ENCODE measurements around the gene TBCD.

Gene TBCD

DNA sequence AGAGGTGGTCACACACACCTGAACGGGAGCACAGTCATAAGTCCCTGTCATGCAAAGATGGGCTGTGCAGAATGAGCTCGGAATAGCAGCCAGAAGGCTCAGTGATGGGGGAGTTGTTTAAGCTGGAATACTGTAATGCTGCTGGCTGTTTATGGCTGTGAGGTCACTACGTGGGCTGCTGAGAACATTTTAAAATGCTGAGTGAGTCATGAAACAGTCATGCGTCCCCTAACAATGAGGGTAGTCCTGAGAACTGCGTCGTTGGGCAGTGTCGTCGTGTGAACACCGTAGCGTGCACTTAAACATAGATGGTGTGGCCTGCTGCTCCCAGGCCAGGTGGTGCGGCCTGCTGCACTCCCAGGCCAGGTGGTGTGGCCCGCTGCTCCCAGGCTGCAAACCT lies 39.7 kb downstream of the TBCD start:
- FAIRE-seq = no peak

DNA sequence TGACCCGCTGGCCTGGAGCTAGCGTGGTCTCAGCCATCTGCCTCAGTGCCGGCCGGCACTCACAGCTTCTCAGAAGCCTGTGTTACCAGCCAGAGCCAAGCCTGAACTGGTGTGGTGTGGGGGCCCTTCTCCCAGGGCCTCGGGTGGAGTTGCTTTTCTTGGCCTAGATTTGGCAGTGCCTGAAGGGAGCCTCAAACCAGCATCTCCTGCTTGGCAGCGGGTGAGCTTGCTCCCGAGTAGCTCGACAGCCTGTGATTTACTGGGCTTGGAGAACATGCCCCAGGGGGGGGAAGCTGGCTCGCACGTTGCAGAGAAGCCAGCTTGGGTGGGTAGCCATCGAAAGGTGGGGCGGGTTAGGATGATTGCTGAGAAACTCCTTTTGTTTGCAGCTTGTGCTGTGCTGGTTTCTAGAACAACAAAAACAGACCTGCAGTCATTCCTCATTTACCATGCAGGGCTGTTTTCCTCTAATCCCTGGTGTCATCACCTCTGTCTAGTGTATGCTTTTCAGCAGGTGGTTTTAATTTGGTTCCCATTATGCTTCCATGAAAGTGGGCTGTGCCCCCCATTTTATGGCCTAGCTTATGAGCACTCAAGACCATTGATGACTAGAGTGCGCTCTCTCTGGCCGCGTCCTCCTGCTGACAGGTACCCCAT lies 42.2 kb downstream of the TBCD start:
- FAIRE-seq = no peak

DNA sequence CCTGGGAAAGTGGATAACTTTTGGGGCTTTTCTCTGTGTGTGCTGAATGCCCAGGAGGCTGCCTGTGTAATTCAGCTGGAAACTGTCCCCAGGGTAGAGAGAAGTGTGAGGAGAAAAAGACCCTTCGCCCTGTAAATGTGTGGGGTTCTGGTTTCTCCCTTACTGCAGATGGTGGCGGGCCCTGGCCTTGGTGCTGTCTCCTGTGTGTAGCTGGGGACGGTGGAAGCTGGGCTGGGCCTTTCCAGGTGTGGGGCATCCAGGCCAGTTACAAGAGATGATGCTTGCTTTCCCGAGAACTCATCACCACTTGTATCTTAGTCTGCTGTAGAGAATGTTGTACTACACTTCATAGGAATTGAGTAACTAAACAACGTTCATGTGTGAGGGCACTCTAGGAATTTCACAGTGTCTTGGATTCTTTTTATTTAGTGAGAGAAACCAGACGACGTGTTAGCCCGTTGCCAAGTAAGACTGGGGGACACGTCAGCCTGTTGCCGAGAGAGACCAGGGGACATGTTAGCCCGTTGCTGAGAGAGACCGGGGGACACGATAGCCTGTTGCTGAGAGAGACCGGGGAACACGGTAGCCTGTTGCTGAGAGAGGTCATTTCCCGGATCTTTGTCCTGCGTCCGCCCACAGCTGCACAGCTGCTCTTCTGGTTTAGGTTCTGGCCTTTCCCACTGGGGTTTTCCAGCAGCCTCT lies 43.1 kb downstream of the TBCD start:
- FAIRE-seq = no peak

- no peak for FAIRE-seq
Observed at GRCh38 chr17:82795615-82796014, 43.8 kb downstream of the TBCD start.

- FAIRE-seq = no peak
Observed at GRCh38 chr17:82797061-82797460, 45.2 kb downstream of the TBCD start.

DNA sequence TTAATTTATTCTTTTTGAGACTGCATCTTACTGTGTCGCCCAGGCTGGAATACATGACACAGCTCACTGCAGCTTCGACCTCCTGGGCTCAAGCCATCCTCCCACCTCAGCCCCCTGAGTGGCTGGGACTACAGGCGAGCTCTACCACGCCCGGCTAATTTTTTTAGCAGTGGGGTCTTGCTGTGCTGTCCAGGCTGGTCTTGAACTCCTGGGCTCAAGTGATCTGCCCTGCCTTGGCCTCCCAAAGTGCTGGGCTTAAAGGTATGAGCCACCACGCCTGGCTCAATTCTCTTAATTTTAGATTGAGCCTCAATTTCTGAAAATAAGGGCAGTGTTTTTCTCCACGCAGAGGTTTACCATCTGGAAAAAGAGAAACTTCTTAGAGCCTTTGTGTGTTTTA lies 46.9 kb downstream of the TBCD start:
- FAIRE-seq = no peak

- no peak for FAIRE-seq
Observed at GRCh38 chr17:82799591-82799990, 47.7 kb downstream of the TBCD start.

GRCh38 chr17:82800885-82801284 lies 49.0 kb downstream of the TBCD start:
- no peak for FAIRE-seq

DNA sequence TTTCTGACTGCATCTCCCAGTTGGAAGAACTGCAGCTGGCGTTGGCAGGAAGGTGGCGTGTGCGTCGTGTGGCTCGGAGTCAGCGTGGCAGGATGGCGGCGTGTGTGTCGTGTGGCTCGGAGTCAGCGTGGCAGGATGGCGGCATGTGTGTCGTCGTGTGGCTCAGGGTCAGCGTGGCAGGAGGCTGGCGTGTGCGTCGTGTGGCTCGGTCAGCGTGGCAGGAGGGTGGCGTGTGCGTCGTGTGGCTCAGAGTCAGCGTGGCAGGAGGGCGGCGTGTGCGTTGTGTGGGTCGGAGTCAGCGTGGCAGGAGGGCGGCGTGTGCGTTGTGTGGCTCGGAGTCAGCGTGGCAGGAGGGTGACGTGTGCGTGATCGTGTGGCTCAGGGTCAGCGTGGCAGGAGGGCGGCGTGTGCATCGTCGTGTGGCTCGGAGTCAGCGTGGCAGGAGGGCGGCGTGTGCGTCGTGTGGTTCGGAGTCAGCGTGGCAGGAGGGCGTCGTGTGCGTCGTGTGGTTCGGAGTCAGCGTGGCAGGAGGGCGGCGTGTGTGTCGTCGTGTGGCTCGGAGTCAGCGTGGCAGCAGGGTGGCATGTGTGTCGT lies 49.6 kb downstream of the TBCD start:
- no peak for FAIRE-seq

DNA sequence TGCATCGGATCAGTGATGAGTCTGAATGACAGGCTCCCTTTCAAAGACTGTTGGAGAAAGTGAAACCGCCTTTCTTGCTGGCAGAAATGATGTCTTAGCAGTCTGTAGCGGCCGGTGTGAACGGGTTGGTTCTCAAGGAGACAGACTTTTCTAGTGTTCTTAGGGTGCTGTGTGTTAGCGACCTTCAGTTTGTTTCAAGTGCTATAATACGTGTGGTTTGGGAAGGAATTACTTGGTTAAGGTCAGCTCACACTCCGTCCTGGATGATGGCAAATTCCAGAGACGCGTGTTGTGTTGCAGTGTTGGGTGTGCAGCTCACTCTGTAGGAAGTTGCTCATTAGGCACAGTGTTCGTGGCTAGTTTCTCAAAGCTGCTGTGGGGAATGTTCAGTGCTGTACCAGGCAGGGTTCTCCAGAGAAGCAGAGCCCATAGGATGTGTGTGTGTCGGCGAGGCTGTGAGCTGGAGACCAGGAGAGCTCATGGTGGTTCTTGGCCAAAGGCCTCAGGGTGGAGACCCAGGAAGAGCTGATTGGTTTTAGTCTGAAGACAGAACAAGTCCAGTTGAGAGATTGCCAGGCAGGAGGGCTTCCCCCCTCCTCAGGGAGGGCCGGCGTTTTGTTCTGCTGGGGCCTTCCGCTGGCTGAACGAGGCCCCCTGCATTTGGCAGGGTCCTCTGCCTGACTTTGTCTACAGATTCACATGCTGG lies 50.4 kb downstream of the TBCD start:
- no peak for FAIRE-seq

DNA sequence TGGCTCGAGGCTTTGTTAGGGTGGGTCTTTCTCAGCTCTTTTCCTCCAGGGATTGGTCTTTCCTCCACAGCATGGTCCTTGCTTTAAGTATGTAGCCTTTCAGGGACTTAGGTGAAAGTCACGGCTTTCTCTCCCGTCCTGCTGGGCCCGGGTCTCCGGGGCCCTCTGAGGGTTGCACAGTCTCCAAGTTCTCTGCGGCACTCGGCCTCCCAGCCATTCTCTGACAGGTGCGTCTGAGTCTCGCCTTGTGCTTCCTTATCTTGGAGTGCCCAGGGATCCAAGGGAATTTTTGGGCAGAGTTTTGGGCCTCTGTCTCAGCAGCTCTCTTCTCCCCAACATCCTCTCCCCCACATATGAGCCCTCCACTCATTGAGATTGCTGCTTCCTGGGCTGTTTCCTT lies 51.3 kb downstream of the TBCD start:
- no peak for FAIRE-seq

DNA sequence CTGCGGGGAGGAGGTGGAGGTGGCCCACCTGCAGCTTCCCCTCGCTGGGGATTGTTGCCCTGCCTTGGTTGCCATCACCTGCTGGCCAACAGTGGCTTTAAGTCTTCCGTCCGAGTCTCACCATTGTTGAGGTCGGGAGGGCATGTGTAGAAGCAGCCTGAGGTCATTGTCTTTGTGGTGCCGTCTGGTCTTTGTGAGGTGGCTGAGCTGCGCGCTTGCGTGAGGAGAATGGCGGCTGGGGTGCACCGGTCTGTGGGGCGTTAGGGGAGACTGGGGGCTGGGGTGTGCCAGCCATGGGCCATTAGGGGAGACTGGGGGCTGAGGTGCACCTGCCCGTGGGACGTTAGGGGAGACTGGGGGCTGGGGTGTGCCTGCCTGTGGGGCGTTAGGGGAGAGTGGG lies 51.7 kb downstream of the TBCD start:
- FAIRE-seq = no peak

DNA sequence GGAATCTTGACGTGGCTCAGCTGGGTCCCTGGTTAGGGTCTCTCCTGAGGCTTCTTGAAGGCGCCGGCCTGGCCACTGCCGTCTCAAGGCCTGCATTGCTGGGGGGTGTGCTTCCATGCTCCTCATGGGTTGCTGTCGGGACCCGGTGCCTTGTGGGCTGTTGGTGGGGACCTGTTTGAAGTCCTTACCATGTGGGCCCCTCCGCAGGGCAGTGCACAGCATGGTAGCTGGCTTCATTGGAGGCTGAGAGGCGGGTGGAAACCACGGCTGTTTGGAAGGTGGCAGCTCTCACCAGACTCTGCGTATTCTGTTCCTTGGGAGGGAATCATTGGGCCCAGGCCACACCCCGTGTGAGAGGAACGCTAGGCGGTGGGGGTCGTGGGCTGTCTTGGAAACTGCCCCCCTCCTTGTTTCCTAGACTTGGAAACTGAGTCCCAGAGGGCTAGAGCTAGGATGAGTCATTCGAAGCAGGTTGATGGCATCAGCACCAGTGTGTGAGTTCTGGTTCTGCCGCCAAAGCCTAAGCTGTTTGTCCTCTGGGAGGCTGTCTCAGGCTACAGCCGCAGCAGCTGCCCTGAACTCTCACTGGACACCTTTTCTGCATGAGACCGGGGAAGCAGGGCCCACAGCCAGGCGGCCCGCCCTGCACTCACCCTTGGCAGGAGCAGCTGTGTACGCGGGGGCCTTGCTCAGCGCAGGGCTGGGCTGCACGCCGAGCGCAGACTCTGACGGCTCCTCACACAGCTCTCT lies 52.8 kb downstream of the TBCD start:
- no peak for FAIRE-seq

GRCh38 chr17:82805254-82805653 lies 53.4 kb downstream of the TBCD start:
- FAIRE-seq = no peak

DNA sequence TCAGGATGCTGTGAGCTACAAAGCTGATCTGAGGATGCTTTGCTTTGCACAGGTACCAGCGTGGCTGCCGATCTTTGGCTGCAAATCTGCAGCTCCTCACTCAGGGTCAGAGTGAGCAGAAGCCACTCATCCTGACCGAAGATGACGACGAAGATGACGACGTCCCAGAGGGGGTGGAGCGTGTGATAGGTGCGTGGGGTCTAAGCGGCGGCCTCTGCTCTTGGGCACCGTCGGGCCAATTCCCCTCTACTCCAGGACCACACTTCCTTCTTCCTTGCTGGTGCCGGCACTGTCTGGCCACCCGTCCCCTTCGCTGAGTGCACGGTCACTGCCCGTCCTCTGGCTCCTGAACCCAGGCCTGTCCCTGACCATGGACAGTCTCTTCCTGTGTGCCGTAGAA lies 54.0 kb downstream of the TBCD start:
- FAIRE-seq = no peak

DNA sequence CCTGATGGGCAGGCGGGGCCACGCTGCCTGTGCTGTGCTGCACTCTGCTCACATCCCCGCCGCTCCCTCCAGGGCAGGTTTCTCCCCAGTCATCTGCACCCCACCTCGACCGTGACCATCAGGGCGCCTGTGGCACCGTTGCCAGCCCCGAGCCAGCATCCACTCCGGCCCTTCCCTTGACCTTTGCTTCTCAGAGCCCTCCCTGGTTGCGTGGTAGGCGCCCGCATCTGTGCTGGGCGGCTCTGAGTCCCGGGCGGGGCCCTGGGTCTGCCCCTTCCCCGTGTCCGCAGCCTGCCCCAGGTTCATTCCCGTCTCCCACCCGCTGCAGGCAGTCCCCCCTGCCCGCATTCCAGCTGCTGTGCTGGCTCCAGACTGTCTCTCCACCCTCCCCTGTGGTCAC lies 54.8 kb downstream of the TBCD start:
- FAIRE-seq = no peak

DNA sequence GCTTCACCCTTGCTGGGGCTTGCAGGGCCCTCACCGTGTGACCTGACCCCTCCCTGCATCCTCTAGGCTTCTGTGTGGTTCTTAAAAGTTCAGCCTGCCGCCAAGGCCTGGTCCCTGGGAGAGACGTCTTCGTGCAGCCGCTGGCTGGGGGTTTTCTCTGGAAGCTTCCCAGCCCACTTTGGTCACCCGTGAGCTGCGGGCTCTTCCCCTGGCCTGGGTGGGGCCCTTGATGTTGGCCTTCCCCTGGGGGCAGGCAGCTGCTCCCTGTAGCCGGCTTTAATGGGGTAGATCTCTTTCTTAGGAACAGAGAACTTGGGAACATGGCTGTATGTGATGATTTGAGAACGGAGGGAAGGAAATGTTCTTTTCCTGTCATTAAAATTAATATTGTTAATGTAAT lies 55.2 kb downstream of the TBCD start:
- FAIRE-seq = no peak

DNA sequence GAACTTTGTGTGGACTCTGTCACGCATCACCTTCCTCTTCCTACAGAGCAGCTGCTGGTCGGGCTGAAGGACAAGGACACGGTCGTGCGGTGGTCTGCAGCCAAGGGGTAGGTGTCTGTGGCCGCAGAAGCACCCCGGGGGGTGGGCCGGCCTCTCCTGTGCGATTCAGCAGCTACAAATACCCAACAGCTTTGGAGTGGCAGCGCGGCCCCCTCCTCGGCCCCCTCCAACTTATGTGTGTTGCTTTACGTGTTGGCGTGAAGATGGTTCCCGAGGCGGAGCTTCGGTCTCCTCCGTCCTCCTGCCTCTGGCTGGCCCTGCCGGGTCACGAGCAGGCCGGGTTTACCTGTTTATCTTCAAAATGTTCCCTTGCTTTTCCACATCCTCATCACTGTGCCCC lies 55.7 kb downstream of the TBCD start:
- no peak for FAIRE-seq

- no peak for FAIRE-seq
Observed at GRCh38 chr17:82808006-82808405, 56.1 kb downstream of the TBCD start.

GRCh38 chr17:82808921-82809905 lies 57.3 kb downstream of the TBCD start:
- no peak for FAIRE-seq

GRCh38 chr17:82810644-82811430 lies 59.0 kb downstream of the TBCD start:
- no peak for FAIRE-seq

Data from endometrium (tissue), 2 donors.